ENCODE measurements around the gene GJC1. TPM values are rescaled to one million over a fixed set of nuclear protein-coding genes. Genes with fewer than 3 reads are reported as not detected.

The GJC1 gene
- polyA plus RNA-seq, 2 of the 4 experiments (the other 2 are of a cell fraction): 21.2 to 22.1 TPM

DNA sequence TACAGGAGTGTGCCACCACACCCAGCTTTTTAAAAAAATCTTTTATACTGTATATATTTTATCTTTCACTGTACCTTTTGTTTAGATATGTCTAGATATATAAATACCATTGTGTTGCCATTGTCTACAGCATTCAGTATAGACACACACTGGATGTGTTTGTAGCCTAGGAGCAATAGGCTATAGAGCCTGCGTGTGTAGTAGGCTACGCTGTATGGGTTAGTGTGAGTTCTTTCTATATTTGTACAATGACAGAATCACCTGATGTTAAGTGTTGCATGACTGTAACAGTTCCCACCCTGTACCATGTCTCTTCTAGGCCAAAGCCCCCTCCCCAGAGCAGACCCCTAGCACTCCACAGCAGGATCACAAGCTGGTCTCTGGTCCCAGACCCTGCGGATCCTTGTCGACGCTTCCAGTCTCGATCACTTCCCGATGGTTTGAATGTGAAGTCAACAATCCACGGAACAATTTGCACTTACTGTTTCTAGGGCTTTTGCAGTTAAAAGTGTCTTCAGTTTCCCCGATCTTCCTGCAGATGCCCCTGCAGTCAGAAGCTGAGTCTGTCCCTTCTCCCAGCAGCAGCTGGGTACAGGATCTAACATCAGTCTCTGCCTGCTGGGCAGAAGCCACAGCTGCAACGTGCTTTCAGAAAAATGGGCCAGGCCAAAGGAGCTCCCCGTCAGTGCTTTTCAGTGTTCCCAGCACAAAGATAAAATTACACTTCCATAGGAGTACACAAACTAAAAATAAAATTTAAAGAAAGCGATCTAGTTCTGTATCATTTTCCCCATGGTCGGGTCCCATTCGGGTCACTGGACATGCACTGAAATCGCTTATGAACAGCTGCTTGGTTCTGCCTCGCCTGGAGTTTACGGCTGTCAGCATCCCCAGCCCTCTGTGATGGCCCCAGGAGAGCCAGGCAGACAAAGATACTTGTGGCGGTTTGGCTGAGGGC lies 35.9 kb downstream of the GJC1 start:
- peak overlapping the region; percentile 48 for H3K4me2 ChIP-seq
- no peak overlapping the region for H3K4me3 ChIP-seq
- ChIA-PET POLR2A (interaction anchor here (1.0 kb wide), 1 partner anchor 59 kb away, joined by 3 read pairs; no protein-coding TSS in a partner anchor), CTCF (interaction anchor here (0.6 to 6.6 kb wide), 16 partner anchors 8 to 305 kb away, joined by 3 to 89 read pairs (median 4); no protein-coding TSS in a partner anchor)
- no peak for TF ChIP-seq PHF8 (IDR thresholded peaks at IDR 0.05; ENCODE audit: borderline replicate concordance, low read depth)
- TF ChIP-seq ZC3H11A (IDR thresholded peaks at IDR 0.05): no peak
- no peak for TF ChIP-seq ZSCAN20 (CRISPR knock-in tag; IDR thresholded peaks at IDR 0.05)
- TF ChIP-seq RARB (CRISPR knock-in tag; IDR thresholded peaks at IDR 0.05): no peak
- no peak for TF ChIP-seq NPAS2 (CRISPR knock-in tag; IDR thresholded peaks at IDR 0.05; ENCODE audit: borderline replicate concordance)
- TF ChIP-seq, protein P1, sequence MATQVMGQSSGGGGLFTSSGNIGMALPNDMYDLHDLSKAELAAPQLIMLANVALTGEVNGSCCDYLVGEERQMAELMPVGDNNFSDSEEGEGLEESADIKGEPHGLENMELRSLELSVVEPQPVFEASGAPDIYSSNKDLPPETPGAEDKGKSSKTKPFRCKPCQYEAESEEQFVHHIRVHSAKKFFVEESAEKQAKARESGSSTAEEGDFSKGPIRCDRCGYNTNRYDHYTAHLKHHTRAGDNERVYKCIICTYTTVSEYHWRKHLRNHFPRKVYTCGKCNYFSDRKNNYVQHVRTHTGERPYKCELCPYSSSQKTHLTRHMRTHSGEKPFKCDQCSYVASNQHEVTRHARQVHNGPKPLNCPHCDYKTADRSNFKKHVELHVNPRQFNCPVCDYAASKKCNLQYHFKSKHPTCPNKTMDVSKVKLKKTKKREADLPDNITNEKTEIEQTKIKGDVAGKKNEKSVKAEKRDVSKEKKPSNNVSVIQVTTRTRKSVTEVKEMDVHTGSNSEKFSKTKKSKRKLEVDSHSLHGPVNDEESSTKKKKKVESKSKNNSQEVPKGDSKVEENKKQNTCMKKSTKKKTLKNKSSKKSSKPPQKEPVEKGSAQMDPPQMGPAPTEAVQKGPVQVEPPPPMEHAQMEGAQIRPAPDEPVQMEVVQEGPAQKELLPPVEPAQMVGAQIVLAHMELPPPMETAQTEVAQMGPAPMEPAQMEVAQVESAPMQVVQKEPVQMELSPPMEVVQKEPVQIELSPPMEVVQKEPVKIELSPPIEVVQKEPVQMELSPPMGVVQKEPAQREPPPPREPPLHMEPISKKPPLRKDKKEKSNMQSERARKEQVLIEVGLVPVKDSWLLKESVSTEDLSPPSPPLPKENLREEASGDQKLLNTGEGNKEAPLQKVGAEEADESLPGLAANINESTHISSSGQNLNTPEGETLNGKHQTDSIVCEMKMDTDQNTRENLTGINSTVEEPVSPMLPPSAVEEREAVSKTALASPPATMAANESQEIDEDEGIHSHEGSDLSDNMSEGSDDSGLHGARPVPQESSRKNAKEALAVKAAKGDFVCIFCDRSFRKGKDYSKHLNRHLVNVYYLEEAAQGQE (IDR thresholded peaks at IDR 0.05): no peak
- peak; percentile 21; the same call in 1 of the 2 replicates for TF ChIP-seq FOXS1 (CRISPR knock-in tag; IDR thresholded peaks at IDR 0.05)
- TF ChIP-seq HOXA7 (CRISPR knock-in tag; IDR thresholded peaks at IDR 0.05): no peak
- peak overlapping the region; percentile 28 to 78; a peak in 5 of 6 replicates for H3K27ac ChIP-seq
- WGBS (ENCODE audit: missing lambda C conversion rate): 90% methylated on average over 18 of the region's 18 CpGs
- H3K4me1 ChIP-seq: peaks cover 18% of the 10 kb centered on the region
- peak; percentile 3 to 26; a peak in 2 of 6 replicates for ATAC-seq
- no peaks in the 10 kb centered on the region for H3K9me3 ChIP-seq
- no peak for FAIRE-seq
- no peak for DNase-seq (ENCODE audit: low read depth in 1 of 2, low spot score in 1 of 2)

DNA sequence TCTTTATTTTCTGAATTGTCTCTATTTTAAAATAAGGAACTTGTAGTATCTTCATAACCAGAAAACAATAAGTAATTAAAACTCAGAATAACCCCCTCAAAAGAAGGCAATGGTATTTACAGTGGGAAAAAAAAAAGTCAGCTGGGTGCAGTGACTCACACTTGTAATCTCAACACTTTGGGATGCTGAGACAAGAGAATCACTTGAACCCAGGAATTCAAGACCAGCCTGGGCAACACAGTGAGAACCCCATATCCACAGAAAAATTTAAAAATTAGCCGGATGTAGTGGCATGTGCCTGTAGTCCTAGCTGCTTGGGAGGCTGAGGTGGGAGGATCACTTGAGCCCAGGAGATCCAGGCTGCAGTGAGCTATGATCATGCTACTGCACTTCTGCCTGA lies 37.8 kb downstream of the GJC1 start:
- WGBS (ENCODE audit: missing lambda C conversion rate): 78% methylated on average over 1 of the region's 1 CpG
- CTCF ChIA-PET: interaction anchor here (0.7 to 6.6 kb wide), 4 partner anchors 13 to 524 kb away, joined by 3 to 89 read pairs (median 12); no protein-coding TSS in a partner anchor
- ATAC-seq: no peak

DNA sequence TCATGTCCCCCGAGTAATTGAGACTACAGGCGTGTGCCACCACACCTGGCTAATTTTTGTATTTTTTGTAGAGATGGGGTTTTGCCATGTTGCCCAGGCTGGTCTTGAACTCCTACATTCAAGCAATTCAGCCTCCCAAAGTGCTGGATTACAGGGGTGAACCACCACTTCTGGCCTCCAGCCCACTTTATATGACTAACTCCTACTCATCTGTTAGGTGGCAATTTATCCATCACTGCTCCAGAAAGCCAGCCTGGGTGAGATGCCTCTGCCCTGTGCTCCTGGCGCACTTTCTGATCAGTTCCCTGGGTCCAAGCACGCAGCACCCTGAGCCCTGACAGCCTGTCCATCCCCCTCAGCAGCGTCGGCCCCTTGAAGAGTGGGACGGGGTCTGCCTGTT lies 41.9 kb downstream of the GJC1 start:
- ChIA-PET CTCF (interaction anchor here (5.7 to 30.3 kb wide), 2 partner anchors 11 to 78 kb away, joined by 42 to 1787 read pairs; partner anchors contain the start of gene HIGD1B), POLR2A (no interaction called here)
- Histone ChIP-seq H3K27ac (no peak overlapping the region), H3K9me3 (no peaks in the 10 kb centered on the region), H3K4me1 (no peaks in the 10 kb centered on the region), H3K4me3 (no peak overlapping the region), H3K4me2 (no peak overlapping the region)
- ATAC-seq (0 out of 6 replicates have a peak, but pooled peaks of 1 of the 2 experiments have one; percentile 27), DNase-seq (ENCODE audit: low read depth in 1 of 2, low spot score in 1 of 2) (no peak), FAIRE-seq (no peak)
- TF ChIP-seq CBX8 (IDR thresholded peaks at IDR 0.05): no peak
- no peak for TF ChIP-seq RFX5 (IDR thresholded peaks at IDR 0.05)
- no peak for TF ChIP-seq EHF (CRISPR knock-in tag; IDR thresholded peaks at IDR 0.05)
- TF ChIP-seq GATA3 (IDR thresholded peaks at IDR 0.05; ENCODE audit: borderline replicate concordance): no peak
- no peak for TF ChIP-seq CEBPB (IDR thresholded peaks at IDR 0.05)
- TF ChIP-seq, protein P2, sequence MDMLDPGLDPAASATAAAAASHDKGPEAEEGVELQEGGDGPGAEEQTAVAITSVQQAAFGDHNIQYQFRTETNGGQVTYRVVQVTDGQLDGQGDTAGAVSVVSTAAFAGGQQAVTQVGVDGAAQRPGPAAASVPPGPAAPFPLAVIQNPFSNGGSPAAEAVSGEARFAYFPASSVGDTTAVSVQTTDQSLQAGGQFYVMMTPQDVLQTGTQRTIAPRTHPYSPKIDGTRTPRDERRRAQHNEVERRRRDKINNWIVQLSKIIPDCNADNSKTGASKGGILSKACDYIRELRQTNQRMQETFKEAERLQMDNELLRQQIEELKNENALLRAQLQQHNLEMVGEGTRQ (IDR thresholded peaks at IDR 0.05): no peak
- no peak for TF ChIP-seq ZSCAN20 (CRISPR knock-in tag; IDR thresholded peaks at IDR 0.05)
- no peak for TF ChIP-seq BHLHE40 (IDR thresholded peaks at IDR 0.05; ENCODE audit: low read depth, low read length)
- TF ChIP-seq ESRRA (IDR thresholded peaks at IDR 0.05; ENCODE audit: borderline replicate concordance, low read length): no peak
- TF ChIP-seq ZNF302 (CRISPR knock-in tag; IDR thresholded peaks at IDR 0.05): no peak
- TF ChIP-seq, protein P3, sequence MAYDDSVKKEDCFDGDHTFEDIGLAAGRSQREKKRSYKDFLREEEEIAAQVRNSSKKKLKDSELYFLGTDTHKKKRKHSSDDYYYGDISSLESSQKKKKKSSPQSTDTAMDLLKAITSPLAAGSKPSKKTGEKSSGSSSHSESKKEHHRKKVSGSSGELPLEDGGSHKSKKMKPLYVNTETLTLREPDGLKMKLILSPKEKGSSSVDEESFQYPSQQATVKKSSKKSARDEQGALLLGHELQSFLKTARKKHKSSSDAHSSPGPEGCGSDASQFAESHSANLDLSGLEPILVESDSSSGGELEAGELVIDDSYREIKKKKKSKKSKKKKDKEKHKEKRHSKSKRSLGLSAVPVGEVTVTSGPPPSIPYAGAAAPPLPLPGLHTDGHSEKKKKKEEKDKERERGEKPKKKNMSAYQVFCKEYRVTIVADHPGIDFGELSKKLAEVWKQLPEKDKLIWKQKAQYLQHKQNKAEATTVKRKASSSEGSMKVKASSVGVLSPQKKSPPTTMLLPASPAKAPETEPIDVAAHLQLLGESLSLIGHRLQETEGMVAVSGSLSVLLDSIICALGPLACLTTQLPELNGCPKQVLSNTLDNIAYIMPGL (CRISPR knock-in tag; IDR thresholded peaks at IDR 0.05; ENCODE audit: borderline replicate concordance): no peak
- TF ChIP-seq TFCP2L1 (CRISPR knock-in tag; IDR thresholded peaks at IDR 0.05): no peak
- no peak for TF ChIP-seq JUNB (IDR thresholded peaks at IDR 0.05)
- no peak for TF ChIP-seq CHD4 (IDR thresholded peaks at IDR 0.05; ENCODE audit: borderline replicate concordance)
- TF ChIP-seq, protein P4, sequence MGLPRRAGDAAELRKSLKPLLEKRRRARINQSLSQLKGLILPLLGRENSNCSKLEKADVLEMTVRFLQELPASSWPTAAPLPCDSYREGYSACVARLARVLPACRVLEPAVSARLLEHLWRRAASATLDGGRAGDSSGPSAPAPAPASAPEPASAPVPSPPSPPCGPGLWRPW (IDR thresholded peaks at IDR 0.05): no peak
- 57% methylated on average over 7 of the region's 7 CpGs for WGBS (ENCODE audit: missing lambda C conversion rate)

More for the DNA sequence above, 37.8 kb downstream of the GJC1 start:
- TF ChIP-seq CHD2 (IDR thresholded peaks at IDR 0.05; ENCODE audit: low read length, partially characterized antibody) (no peak), FOSL2 (IDR thresholded peaks at IDR 0.05) (no peak), FOSL2 (CRISPR knock-in tag; IDR thresholded peaks at IDR 0.05) (peak; percentile 39; the same call in 1 of the 2 replicates)
- TF ChIP-seq, protein P5, sequence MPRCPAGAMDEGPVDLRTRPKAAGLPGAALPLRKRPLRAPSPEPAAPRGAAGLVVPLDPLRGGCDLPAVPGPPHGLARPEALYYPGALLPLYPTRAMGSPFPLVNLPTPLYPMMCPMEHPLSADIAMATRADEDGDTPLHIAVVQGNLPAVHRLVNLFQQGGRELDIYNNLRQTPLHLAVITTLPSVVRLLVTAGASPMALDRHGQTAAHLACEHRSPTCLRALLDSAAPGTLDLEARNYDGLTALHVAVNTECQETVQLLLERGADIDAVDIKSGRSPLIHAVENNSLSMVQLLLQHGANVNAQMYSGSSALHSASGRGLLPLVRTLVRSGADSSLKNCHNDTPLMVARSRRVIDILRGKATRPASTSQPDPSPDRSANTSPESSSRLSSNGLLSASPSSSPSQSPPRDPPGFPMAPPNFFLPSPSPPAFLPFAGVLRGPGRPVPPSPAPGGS (IDR thresholded peaks at IDR 0.05): no peak
- Histone ChIP-seq H3K9me3 (no peaks in the 10 kb centered on the region), H3K4me2 (no peak overlapping the region), H3K27ac (no peak overlapping the region), H3K4me1 (peaks cover 18% of the 10 kb centered on the region), H3K4me3 (no peak overlapping the region)
- no peak for DNase-seq (ENCODE audit: low read depth in 1 of 2, low spot score in 1 of 2)
- POLR2A ChIA-PET: no interaction called here
- FAIRE-seq: no peak
